ENCODE measurements around the gene FGD4.

DNA sequence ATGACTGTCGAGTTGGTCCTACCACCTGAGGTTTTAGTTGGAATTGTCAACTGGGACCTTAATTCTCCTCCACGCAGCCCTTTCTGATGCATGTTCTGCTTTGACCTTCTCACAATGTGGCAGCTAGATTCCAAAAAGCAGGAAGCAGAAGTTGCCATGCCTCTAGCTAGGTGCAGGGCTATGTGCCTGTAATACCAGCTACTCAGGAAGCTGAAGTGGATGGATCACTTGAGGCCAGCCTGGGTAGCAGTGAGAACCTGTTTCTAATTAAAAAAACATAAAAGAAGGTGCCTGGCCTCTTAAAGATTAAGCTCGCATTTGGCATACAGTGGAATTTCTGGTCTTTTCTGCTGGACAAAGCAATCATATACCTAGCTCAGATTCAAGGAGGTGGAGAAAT lies 77.1 kb downstream of the FGD4 start:
- TF ChIP-seq, protein P1, sequence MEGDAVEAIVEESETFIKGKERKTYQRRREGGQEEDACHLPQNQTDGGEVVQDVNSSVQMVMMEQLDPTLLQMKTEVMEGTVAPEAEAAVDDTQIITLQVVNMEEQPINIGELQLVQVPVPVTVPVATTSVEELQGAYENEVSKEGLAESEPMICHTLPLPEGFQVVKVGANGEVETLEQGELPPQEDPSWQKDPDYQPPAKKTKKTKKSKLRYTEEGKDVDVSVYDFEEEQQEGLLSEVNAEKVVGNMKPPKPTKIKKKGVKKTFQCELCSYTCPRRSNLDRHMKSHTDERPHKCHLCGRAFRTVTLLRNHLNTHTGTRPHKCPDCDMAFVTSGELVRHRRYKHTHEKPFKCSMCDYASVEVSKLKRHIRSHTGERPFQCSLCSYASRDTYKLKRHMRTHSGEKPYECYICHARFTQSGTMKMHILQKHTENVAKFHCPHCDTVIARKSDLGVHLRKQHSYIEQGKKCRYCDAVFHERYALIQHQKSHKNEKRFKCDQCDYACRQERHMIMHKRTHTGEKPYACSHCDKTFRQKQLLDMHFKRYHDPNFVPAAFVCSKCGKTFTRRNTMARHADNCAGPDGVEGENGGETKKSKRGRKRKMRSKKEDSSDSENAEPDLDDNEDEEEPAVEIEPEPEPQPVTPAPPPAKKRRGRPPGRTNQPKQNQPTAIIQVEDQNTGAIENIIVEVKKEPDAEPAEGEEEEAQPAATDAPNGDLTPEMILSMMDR (IDR thresholded peaks at IDR 0.05): no peak
- no peak for TF ChIP-seq POLR2A (IDR thresholded peaks at IDR 0.05)

Measured in testis (tissue), 2 donors.